ENCODE results near the gene FNBP1L. TPM values are rescaled to one million over a fixed set of nuclear protein-coding genes. Genes with fewer than 3 reads are reported as not detected.
A peak's percentile ranks its signal among the peaks of the same experiment; 100 is the strongest.

The FNBP1L gene
- total and polyA plus RNA-seq, 4 donors: 63.6 to 138 (median 106) TPM

DNA sequence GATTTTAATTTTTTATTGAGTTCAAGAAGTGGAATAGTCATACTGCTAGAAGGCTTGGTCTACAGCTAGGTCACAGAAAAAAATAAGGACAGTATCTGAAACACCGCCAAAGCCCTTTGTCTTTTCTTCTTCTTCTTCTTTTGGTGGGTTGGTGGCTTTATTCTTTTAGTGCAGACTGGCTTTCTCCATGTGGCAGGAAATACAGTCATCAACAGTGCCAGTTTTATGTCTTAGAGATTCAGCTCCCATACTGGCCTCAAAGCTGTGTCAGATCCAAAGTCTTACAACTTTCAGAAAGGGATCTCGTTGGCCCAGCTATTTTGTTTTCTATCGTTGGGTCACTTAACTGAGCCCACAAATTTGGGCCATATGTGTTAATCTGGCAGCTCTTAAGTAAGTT, 58.2 kb downstream of the FNBP1L start:
- no peak for DNase-seq (ENCODE audit: low read depth in 4 of 6, low spot score in 6 of 6)
- WGBS (ENCODE audit: insufficient coverage): 60% methylated on average over 1 of the region's 3 CpGs
- H3K27me3 ChIP-seq (ENCODE audit: control insufficient read depth, insufficient read depth, low read length): no peaks in the 10 kb centered on the region

DNA sequence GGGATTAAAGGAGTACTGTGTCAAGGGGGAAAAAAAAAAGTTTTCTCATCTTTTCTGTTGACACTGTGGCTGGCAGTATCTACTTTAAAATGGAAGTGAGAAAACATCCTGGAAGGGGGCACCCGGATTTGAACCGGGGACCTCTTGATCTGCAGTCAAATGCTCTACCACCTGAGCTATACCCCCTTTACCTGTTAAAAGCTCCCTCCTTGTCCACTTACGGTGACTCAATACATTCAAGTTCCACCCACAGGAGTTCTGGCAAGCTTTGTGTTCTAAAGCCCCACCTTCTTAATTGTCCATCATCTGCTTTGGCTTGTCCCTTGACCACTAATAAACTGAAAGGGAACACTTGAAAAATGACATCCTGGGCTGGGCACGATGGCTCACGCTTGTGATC, 68.2 kb downstream of the FNBP1L start:
- Histone ChIP-seq H3K9me3 (ENCODE audit: control insufficient read depth, insufficient read depth, low read length) (peaks cover 1% of the 10 kb centered on the region), H3K4me1 (ENCODE audit: control insufficient read depth, insufficient read depth, low read length) (no peaks in the 10 kb centered on the region), H3K4me3 (ENCODE audit: low read depth, low read length) (no peak overlapping the region), H3K27ac (ENCODE audit: low read depth, low read length) (no peak overlapping the region), H3K27me3 (ENCODE audit: control insufficient read depth, insufficient read depth, low read length) (no peaks in the 10 kb centered on the region), H3K36me3 (ENCODE audit: control insufficient read depth, insufficient read depth, low read length) (no peaks in the 10 kb centered on the region)
- 97% methylated on average over 5 of the region's 5 CpGs for WGBS (ENCODE audit: insufficient coverage)
- DNase-seq (ENCODE audit: low read depth in 4 of 6, low spot score in 6 of 6): no peak

More for the DNA sequence above, 58.2 kb downstream of the FNBP1L start:
- Histone ChIP-seq H3K27ac (ENCODE audit: low read depth, low read length) (no peak overlapping the region), H3K36me3 (ENCODE audit: control insufficient read depth, insufficient read depth, low read length) (peaks cover 2% of the 10 kb centered on the region), H3K9me3 (ENCODE audit: control insufficient read depth, insufficient read depth, low read length) (no peaks in the 10 kb centered on the region), H3K4me1 (ENCODE audit: control insufficient read depth, insufficient read depth, low read length) (no peaks in the 10 kb centered on the region), H3K4me3 (ENCODE audit: low read depth, low read length) (no peak overlapping the region)

DNA sequence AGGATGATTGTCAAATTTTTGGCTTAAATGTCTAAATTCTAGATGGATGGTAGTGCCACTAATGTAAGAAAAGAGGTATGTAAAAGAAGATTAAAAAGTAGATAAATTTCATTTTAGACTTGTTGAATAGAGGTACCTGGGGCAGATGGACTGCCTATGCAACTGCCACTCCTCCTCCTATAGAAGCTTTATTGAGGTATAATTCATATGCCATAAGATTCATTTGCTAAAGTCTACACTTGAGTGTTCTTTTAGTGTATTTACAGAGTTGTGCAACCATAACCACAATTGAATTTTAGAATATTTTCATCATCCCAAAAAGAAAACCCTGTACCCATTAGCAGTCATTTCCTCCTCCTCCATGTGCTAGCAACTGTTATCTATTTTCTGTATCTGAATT, 70.6 kb downstream of the FNBP1L start:
- Histone ChIP-seq H3K9me3 (ENCODE audit: control insufficient read depth, insufficient read depth, low read length) (peaks cover 1% of the 10 kb centered on the region), H3K27me3 (ENCODE audit: control insufficient read depth, insufficient read depth, low read length) (no peaks in the 10 kb centered on the region), H3K4me1 (ENCODE audit: control insufficient read depth, insufficient read depth, low read length) (no peaks in the 10 kb centered on the region), H3K4me3 (ENCODE audit: low read depth, low read length) (no peak overlapping the region), H3K27ac (ENCODE audit: low read depth, low read length) (no peak overlapping the region), H3K36me3 (ENCODE audit: control insufficient read depth, insufficient read depth, low read length) (no peaks in the 10 kb centered on the region)
- DNase-seq (ENCODE audit: low read depth in 4 of 6, low spot score in 6 of 6): no peak

DNA sequence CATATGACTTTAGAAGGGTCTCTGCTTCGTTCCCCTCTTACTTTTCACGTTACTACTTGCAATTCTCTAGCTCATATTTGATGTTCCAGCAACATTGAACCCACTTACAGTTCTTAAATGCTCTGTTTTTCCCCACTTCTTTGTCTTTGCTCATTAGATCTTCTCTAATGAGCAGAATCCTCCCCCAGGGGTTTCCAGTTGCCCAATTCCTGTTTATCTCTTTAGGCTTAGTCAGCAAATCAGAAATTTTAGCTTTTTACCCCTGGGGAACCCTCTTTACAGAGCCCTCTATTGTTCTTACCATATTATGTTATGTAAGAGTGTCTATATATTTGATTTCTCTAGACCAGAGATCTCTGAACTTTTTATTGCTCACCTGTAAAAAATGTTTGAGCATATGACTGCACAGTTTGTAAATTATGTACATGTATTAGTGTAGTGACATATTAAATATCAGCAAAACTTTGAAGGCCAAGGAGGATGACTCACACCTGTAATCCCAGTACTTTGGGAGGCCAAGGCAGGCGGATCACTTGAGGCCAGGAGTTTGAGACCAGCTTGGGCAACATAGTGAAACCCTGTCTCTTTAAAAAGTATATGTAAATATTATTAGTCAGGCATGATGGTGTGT, 71.4 kb downstream of the FNBP1L start:
- no peaks in the 10 kb centered on the region for H3K4me1 ChIP-seq (ENCODE audit: control insufficient read depth, insufficient read depth, low read length)
- H3K9me3 ChIP-seq (ENCODE audit: control insufficient read depth, insufficient read depth, low read length): peaks cover 1% of the 10 kb centered on the region
- H3K27ac ChIP-seq (ENCODE audit: low read depth, low read length): no peak overlapping the region
- 100% methylated on average over 1 of the region's 3 CpGs for WGBS (ENCODE audit: insufficient coverage)
- no peak for DNase-seq (ENCODE audit: low read depth in 4 of 6, low spot score in 6 of 6)
- H3K4me3 ChIP-seq (ENCODE audit: low read depth, low read length): no peak overlapping the region
- H3K27me3 ChIP-seq (ENCODE audit: control insufficient read depth, insufficient read depth, low read length): no peaks in the 10 kb centered on the region
- H3K36me3 ChIP-seq (ENCODE audit: control insufficient read depth, insufficient read depth, low read length): no peaks in the 10 kb centered on the region

DNA sequence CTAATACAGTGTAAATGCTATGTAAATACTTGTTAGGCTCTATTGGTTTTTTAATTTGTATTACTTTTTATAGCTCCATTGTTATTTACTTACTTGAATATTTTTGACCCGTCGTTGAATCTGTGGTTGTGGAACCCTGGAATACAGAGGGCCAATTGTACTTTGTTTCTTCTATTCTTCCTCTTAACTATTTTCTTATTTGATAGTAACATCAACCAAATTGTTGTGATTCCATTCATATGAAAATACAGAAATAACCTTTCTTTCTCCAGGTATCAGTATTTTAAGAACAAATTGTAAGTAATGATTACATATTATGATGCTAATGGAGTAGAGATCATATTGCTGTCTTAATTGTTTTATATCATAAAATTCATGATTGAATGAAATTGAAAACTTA, 73.7 kb downstream of the FNBP1L start:
- no peak for DNase-seq (ENCODE audit: low read depth in 4 of 6, low spot score in 6 of 6)
- H3K4me3 ChIP-seq (ENCODE audit: low read depth, low read length): no peak overlapping the region
- H3K27ac ChIP-seq (ENCODE audit: low read depth, low read length): no peak overlapping the region
- no peaks in the 10 kb centered on the region for H3K4me1 ChIP-seq (ENCODE audit: control insufficient read depth, insufficient read depth, low read length)
- H3K36me3 ChIP-seq (ENCODE audit: control insufficient read depth, insufficient read depth, low read length): no peaks in the 10 kb centered on the region
- WGBS (ENCODE audit: insufficient coverage): no CpG with 5 or more reads among the region's 2 CpGs
- no peaks in the 10 kb centered on the region for H3K27me3 ChIP-seq (ENCODE audit: control insufficient read depth, insufficient read depth, low read length)
- H3K9me3 ChIP-seq (ENCODE audit: control insufficient read depth, insufficient read depth, low read length): peaks cover 1% of the 10 kb centered on the region

DNA sequence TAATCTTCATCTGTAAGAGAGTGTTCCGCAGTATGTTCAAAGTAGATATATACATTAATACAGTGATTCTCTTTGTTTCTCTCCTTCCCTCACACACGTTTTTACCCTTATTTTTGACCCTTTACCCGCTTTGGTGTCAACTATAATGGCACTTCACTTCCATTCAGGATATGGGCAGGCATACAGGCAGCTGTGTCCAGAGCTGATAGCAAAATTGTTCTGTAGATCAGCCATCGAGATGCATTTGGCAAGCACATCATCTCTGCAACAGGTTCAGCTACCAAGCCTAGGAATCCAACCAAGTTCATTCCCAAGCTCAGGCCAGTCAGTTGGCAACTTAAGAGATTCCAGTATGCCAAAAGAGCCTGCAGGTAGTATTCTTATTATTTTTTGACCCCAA, 74.8 kb downstream of the FNBP1L start:
- no peaks in the 10 kb centered on the region for H3K27me3 ChIP-seq (ENCODE audit: control insufficient read depth, insufficient read depth, low read length)
- peaks cover 1% of the 10 kb centered on the region for H3K9me3 ChIP-seq (ENCODE audit: control insufficient read depth, insufficient read depth, low read length)
- no peaks in the 10 kb centered on the region for H3K4me1 ChIP-seq (ENCODE audit: control insufficient read depth, insufficient read depth, low read length)
- no peaks in the 10 kb centered on the region for H3K36me3 ChIP-seq (ENCODE audit: control insufficient read depth, insufficient read depth, low read length)
- H3K4me3 ChIP-seq (ENCODE audit: low read depth, low read length): no peak overlapping the region
- no peak for DNase-seq (ENCODE audit: low read depth in 4 of 6, low spot score in 6 of 6)
- 61% methylated on average over 3 of the region's 4 CpGs for WGBS (ENCODE audit: insufficient coverage)
- H3K27ac ChIP-seq (ENCODE audit: low read depth, low read length): no peak overlapping the region

DNA sequence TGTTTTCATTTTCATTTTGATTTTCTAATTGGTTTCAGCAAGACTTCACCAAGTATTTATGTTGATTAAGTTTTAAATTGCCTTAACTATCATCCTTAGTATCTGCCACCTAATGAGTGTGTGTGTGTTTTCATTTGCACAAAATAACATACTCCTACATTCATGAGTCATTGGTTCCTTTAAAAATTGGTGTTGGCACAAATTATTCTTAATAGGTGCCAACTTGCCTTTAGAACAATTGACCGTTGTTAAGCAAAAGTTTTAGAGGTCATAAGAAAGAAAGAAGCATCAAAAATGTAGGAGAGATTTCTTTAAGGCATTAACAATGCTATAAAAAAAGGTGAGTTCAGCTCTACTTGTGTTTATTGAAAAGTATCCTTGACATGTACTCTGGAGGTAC, 77.5 kb downstream of the FNBP1L start:
- 56% methylated on average over 1 of the region's 1 CpG for WGBS (ENCODE audit: insufficient coverage)
- Histone ChIP-seq H3K9me3 (ENCODE audit: control insufficient read depth, insufficient read depth, low read length) (no peaks in the 10 kb centered on the region), H3K4me3 (ENCODE audit: low read depth, low read length) (no peak overlapping the region), H3K4me1 (ENCODE audit: control insufficient read depth, insufficient read depth, low read length) (no peaks in the 10 kb centered on the region), H3K36me3 (ENCODE audit: control insufficient read depth, insufficient read depth, low read length) (no peaks in the 10 kb centered on the region), H3K27me3 (ENCODE audit: control insufficient read depth, insufficient read depth, low read length) (no peaks in the 10 kb centered on the region), H3K27ac (ENCODE audit: low read depth, low read length) (no peak overlapping the region)
- DNase-seq (ENCODE audit: low read depth in 4 of 6, low spot score in 6 of 6): no peak

DNA sequence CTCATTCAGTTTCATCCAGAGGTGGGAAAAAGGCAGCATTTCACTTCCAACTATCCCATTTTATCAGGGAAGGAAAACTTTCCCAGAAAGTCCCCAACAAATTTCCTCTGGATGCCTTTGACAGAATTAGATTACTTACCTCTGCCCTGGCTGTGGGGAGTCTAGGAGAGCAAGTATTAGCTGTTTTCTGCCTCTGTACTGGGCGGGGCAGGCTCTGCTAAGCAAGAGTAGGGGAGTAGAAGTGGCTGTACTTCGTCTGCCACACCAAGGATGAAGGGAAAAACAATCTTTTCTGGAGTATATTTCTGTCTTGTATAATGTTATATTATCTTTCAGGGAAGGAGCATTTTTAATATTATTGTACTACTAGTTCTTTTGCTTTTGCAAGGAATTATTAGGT, 78.5 kb downstream of the FNBP1L start:
- Histone ChIP-seq H3K4me1 (ENCODE audit: control insufficient read depth, insufficient read depth, low read length) (no peaks in the 10 kb centered on the region), H3K9me3 (ENCODE audit: control insufficient read depth, insufficient read depth, low read length) (no peaks in the 10 kb centered on the region), H3K27me3 (ENCODE audit: control insufficient read depth, insufficient read depth, low read length) (no peaks in the 10 kb centered on the region), H3K4me3 (ENCODE audit: low read depth, low read length) (no peak overlapping the region), H3K27ac (ENCODE audit: low read depth, low read length) (no peak overlapping the region), H3K36me3 (ENCODE audit: control insufficient read depth, insufficient read depth, low read length) (no peaks in the 10 kb centered on the region)
- no peak for DNase-seq (ENCODE audit: low read depth in 4 of 6, low spot score in 6 of 6)
- WGBS (ENCODE audit: insufficient coverage): no CpG with 5 or more reads among the region's 2 CpGs

DNA sequence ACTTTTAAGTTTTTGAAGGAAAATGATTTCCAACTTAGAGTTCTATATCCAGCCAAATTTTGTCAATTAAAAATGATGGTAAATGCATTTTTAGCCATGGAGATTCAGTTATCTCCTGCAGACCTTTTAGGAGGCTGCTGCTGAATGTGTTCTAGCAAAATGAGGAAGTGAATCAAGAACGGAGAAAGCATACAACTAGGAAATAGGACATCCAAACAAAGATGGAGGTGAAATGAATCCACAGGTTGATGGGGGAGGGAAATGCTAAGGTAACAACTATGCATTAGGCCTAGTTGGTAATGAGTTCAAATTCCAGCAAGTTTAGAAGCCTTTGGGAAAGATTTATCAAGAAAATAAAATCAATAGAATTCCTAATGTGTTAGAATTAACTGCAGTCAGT, 80.5 kb downstream of the FNBP1L start:
- Histone ChIP-seq H3K9me3 (ENCODE audit: control insufficient read depth, insufficient read depth, low read length) (no peaks in the 10 kb centered on the region), H3K27ac (ENCODE audit: low read depth, low read length) (no peak overlapping the region), H3K4me1 (ENCODE audit: control insufficient read depth, insufficient read depth, low read length) (no peaks in the 10 kb centered on the region), H3K36me3 (ENCODE audit: control insufficient read depth, insufficient read depth, low read length) (no peaks in the 10 kb centered on the region), H3K27me3 (ENCODE audit: control insufficient read depth, insufficient read depth, low read length) (no peaks in the 10 kb centered on the region), H3K4me3 (ENCODE audit: low read depth, low read length) (no peak overlapping the region)
- WGBS (ENCODE audit: insufficient coverage): no CpG with 5 or more reads among the region's 1 CpG
- no peak for DNase-seq (ENCODE audit: low read depth in 4 of 6, low spot score in 6 of 6)

DNA sequence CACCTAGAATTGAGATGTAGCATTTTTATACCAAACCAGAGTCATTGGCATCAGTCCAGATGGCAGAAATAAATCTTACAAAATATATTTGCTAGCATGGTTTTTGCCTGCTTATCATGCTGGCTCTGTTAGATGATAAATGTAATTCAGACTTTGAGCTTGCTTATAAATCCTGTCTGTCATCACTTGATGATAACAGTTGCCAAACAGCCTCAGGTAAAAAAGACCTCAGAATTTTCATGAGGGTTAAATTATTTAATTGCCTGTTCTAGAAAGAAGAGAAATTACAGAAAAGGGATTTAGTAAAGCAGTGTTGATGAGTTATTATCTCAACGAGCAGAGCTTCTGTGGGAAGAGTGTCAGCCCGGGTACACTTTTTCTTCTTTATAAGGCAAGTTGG, 83.3 kb downstream of the FNBP1L start:
- Histone ChIP-seq H3K36me3 (ENCODE audit: control insufficient read depth, insufficient read depth, low read length) (no peaks in the 10 kb centered on the region), H3K4me3 (ENCODE audit: low read depth, low read length) (no peak overlapping the region), H3K27me3 (ENCODE audit: control insufficient read depth, insufficient read depth, low read length) (no peaks in the 10 kb centered on the region), H3K4me1 (ENCODE audit: control insufficient read depth, insufficient read depth, low read length) (no peaks in the 10 kb centered on the region), H3K27ac (ENCODE audit: low read depth, low read length) (no peak overlapping the region), H3K9me3 (ENCODE audit: control insufficient read depth, insufficient read depth, low read length) (no peaks in the 10 kb centered on the region)
- peak in 1 of 6 donors; percentile 27 for DNase-seq (ENCODE audit: low read depth in 4 of 6, low spot score in 6 of 6)
- WGBS (ENCODE audit: insufficient coverage): 59% methylated on average over 2 of the region's 2 CpGs

Data from spinal cord (tissue), 10 donors.